ENCODE results near the gene TAGLN2. TPM values are rescaled to one million over a fixed set of nuclear protein-coding genes. Genes with fewer than 3 reads are reported as not detected.

Gene TAGLN2
- total RNA-seq, 1 donor from 2014 or later = 265 TPM

DNA sequence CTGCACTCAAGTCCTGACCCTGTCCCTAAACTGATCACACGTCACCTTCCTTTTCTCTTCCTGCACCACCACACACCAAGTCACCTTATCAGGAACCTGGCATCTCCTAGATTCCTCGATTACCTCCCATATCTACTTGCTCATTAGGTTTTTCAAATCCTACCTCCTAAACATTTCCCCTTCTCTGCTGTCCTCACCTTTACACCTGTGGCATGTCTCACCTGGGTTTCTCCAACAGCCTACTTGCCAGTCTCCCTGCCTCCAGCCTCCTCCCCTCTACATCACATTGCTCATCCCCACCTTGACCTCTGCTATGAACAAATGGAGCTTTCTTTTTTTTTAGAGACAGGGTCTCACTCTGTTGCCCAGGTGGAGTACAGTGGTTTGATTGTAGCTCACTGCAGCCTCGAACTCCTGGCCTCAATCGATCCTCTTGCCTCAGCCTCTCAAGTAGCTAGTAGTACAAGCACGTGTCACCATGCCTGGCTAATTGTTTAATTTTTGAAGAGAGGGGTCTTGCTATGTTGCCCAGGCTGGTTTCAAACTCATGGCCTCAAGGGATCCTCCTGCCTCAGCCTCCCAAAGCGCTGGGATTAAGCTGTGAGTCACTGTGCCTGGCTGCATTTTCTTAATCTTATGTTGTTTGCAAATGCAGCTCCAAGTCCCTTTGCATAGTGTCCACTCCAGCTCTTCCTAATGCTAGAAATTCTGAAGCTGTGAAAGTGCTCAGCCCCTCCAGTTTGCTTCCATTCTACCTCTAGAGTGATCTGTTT is 13.8 kb upstream of the TAGLN2 start:
- TF ChIP-seq, protein P1, sequence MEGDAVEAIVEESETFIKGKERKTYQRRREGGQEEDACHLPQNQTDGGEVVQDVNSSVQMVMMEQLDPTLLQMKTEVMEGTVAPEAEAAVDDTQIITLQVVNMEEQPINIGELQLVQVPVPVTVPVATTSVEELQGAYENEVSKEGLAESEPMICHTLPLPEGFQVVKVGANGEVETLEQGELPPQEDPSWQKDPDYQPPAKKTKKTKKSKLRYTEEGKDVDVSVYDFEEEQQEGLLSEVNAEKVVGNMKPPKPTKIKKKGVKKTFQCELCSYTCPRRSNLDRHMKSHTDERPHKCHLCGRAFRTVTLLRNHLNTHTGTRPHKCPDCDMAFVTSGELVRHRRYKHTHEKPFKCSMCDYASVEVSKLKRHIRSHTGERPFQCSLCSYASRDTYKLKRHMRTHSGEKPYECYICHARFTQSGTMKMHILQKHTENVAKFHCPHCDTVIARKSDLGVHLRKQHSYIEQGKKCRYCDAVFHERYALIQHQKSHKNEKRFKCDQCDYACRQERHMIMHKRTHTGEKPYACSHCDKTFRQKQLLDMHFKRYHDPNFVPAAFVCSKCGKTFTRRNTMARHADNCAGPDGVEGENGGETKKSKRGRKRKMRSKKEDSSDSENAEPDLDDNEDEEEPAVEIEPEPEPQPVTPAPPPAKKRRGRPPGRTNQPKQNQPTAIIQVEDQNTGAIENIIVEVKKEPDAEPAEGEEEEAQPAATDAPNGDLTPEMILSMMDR (IDR thresholded peaks at IDR 0.05; ENCODE audit: insufficient read depth, low read length, severe bottlenecking) = no peak
- H3K36me3 ChIP-seq (ENCODE audit: control insufficient read depth, insufficient read depth, low read length) = peaks cover 17% of the 10 kb centered on the region
- no peak for DNase-seq (ENCODE audit: low read depth)
- no peaks in the 10 kb centered on the region for H3K27me3 ChIP-seq (ENCODE audit: control insufficient read depth, insufficient read depth, low read length)
- H3K4me3 ChIP-seq (ENCODE audit: low read depth, low read length) = no peak overlapping the region
- FAIRE-seq = peak; percentile 70

DNA sequence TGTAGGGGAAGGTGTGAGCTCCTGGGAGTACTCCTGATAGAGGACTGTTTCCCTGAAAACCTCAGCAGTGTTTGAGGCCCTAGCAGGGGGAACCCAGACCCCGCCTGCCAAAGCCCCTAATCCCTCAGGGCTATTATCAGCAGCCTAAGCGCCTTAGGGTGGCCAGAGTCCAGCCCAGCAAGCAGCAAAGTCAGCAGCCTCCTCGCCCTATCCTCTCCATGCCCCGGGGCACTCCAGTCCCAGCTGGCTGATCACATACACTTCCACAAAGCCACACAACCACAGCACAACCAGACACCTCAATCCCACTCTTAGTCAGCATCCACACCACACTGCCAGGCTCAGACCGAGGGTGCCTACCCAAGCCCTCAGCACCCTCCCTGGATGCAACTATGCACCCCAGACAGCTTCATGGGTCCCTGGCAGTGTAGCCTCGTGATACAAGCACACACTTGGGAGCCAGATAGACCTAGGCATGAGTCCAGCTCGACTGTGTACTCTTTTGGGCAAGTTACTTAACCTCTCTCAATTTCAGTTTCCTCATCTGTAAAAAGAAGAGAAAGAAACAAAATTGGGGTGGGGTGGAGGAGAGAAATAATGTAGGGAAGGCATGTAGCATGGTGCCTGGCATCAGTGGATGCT is 13.0 kb upstream of the TAGLN2 start:
- DNase-seq (ENCODE audit: low read depth) (no peak), FAIRE-seq (no peak)
- peaks cover 17% of the 10 kb centered on the region for H3K36me3 ChIP-seq (ENCODE audit: control insufficient read depth, insufficient read depth, low read length)
- H3K27me3 ChIP-seq (ENCODE audit: control insufficient read depth, insufficient read depth, low read length) = no peaks in the 10 kb centered on the region
- H3K4me3 ChIP-seq (ENCODE audit: low read depth, low read length) = no peak overlapping the region
- TF ChIP-seq, protein P1 (IDR thresholded peaks at IDR 0.05; ENCODE audit: insufficient read depth, low read length, severe bottlenecking) = no peak

DNA sequence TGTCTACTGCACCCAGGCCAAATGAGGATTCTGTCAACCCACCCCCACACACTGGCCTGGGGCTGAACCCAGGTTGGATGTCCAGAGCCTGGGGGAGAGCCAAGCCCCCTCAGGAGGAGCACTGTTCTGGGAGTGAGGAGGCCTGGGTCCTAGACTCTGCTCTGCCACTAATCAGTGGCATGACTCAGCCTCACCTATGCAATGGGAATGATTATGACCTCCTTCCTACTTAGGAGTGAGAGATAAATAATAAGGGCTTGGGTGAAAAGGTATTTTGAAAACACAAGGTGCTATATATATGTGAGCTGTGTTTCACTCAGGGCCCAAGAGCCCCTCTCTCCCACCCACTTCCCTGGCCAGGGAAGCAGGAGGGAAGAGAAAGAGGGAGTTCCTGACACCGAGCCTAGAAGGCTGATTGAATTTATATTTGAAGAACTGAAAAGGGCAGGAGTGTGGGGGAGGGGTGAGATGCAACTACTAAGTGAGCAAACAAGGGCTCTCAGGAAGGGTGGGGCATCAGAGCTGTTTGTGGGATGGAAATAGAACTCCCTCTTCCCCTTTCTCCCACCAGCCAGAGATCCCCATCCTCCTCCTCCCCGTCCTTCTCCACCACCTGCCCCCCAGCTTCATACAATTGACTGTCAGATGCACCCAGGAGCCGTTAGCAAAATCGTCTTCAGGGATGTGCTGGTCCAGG is 11.9 kb upstream of the TAGLN2 start:
- no peaks in the 10 kb centered on the region for H3K27me3 ChIP-seq (ENCODE audit: control insufficient read depth, insufficient read depth, low read length)
- no peak overlapping the region for H3K4me3 ChIP-seq (ENCODE audit: low read depth, low read length)
- peaks cover 18% of the 10 kb centered on the region for H3K36me3 ChIP-seq (ENCODE audit: control insufficient read depth, insufficient read depth, low read length)
- FAIRE-seq (no peak), DNase-seq (ENCODE audit: low read depth) (no peak)
- TF ChIP-seq, protein P1 (IDR thresholded peaks at IDR 0.05; ENCODE audit: insufficient read depth, low read length, severe bottlenecking) = no peak

DNA sequence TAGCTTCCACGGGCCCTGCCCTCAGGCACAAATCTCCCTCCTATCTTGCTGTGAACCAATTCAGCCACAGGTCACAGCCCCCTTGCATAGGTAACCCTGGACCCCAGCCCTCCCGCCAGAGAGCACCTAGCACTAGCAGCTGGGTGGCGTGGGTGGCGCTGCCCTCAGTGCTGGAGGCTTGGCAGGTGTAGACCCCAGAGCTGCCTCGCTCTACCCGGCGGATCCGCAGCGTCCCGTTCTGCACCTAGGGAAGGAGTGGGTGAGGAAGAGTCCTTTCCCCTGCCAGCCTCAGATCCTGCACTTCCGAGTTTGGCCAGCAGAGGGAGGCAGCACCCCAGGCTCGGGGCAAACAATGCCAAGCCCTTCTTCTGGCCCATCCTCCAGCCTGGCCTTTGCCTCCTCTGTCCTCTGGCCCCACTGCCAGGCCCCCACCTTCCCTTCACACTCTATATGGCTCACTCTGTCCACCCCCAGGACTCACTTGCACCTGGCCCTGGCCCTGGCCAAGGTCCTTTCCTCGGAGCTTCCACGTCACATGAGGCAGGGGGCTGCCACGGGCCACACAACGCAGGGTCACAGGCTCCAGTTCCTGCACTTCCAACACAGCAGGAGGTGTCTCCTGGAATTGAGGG is 11.1 kb upstream of the TAGLN2 start:
- no peak overlapping the region for H3K4me3 ChIP-seq (ENCODE audit: low read depth, low read length)
- peaks cover 23% of the 10 kb centered on the region for H3K36me3 ChIP-seq (ENCODE audit: control insufficient read depth, insufficient read depth, low read length)
- DNase-seq (ENCODE audit: low read depth) (no peak), FAIRE-seq (no peak)
- TF ChIP-seq, protein P1 (IDR thresholded peaks at IDR 0.05; ENCODE audit: insufficient read depth, low read length, severe bottlenecking) = peak; percentile 99
- no peaks in the 10 kb centered on the region for H3K27me3 ChIP-seq (ENCODE audit: control insufficient read depth, insufficient read depth, low read length)

DNA sequence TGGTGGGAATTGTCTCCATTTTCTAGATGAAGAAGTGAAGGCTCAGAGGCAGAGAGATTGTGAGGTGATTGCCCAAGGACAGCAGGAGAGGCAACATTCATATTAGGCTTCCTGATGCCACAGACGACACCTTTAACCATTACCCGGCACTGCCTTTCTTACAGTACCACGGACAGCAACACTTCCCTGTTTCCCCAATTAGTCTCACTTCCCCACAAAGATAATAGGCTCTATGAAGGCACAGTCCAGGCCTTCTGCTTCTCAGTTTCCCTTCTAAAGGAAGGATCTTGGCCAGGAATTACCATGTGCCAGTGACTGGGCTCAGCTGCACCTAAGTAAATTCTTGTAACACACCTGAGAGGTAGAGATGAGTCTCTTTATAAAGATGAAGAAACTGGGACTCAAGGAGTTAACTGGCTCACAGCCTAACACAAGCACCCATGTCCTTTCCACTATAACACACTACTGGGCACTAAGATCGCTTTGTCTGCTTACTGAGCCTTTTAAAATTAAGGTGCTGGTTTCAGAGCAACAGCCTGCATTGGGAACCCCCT is 10.5 kb upstream of the TAGLN2 start:
- no peak for FAIRE-seq
- TF ChIP-seq, protein P1 (IDR thresholded peaks at IDR 0.05; ENCODE audit: insufficient read depth, low read length, severe bottlenecking) = no peak
- H3K4me3 ChIP-seq (ENCODE audit: low read depth, low read length) = no peak overlapping the region
- DNase-seq (ENCODE audit: low read depth) = no peak
- H3K27me3 ChIP-seq (ENCODE audit: control insufficient read depth, insufficient read depth, low read length) = no peaks in the 10 kb centered on the region
- H3K36me3 ChIP-seq (ENCODE audit: control insufficient read depth, insufficient read depth, low read length) = peaks cover 27% of the 10 kb centered on the region

Measured in bronchial epithelial cell (primary cell).